ENCODE results near the gene CYBC1.

CYBC1 gene

DNA sequence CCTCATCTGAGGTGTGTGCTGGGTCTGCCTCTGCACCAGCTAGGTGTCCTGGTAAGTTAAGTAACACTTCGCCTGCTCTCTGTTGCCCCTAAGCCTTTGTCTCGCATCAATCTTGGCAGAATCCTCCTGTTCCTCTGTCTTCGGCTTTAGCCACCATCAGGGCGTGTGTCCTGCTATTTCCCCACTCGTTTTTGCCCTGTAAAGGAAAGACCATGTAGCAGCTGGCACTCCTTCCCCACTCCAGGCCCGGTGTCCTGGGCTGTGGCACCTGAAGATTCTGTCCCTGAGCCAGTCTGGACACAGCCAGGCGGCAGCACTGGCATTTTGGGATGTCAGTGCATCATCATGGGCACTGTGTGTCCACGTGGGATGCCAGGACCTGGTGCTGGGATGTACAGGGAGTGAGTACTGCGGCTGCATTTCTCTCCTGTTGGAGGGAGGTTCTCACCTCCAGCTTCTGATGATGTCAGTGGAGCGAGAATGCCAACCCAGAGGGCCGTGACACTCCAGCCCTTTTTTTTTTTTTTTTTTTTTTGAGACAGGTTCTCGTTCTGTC lies 42.8 kb upstream of the CYBC1 start:
- TF ChIP-seq FOXM1 (IDR thresholded peaks at IDR 0.05; ENCODE audit: borderline replicate concordance) (no peak), L3MBTL2 (conservative IDR thresholded peaks at IDR 0.05) (no peak), SUZ12 (IDR thresholded peaks at IDR 0.05) (no peak), HDGF (IDR thresholded peaks at IDR 0.05; ENCODE audit: borderline replicate concordance) (no peak), FOXK2 (IDR thresholded peaks at IDR 0.05) (no peak), TARDBP (IDR thresholded peaks at IDR 0.05) (no peak), NFRKB (IDR thresholded peaks at IDR 0.05) (no peak)
- ChIA-PET POLR2A (interaction anchor here (0.5 kb wide), 1 partner anchor 28 kb away, joined by 3 read pairs; no protein-coding TSS in a partner anchor), CTCF (interaction anchor here (0.9 kb wide), 1 partner anchor 50 kb away, joined by 6 read pairs; no protein-coding TSS in a partner anchor)
- no peak for DNase-seq (ENCODE audit: extremely low spot score)

- TF ChIP-seq SP1 (IDR thresholded peaks at IDR 0.05) = no peak
- no peak for TF ChIP-seq CTBP1 (IDR thresholded peaks at IDR 0.05; ENCODE audit: borderline replicate concordance)
- CTCF ChIA-PET = no interaction called here
- POLR2A ChIA-PET = interaction anchor here (0.5 to 1.6 kb wide), 2 partner anchors 27 to 29 kb away, joined by 3 to 5 read pairs; partner anchors contain the start of gene FOXK2
- DNase-seq (ENCODE audit: extremely low spot score) = no peak
Measured at GRCh38 chr17:82492643-82493225, 42.2 kb upstream of the CYBC1 start.

DNA sequence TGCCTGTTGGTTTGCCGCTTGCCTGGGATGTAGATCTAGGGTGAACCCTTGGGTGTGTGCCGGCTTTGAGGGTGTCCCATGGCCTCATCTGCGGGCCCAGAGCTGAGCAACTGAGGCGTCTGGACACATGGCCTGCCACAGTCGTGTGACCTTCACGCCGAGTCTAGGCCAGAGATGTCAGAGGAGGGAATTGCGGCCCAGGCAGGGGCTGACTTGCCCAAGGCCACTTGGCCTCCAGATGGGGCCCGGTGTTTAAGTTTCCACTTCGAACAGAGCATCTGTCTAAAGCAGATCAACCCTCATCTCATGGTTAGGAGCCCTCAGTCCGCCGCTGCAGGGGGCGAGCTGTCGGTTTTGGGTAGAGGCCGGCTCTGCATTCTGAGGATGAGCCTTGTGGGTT lies 41.0 kb upstream of the CYBC1 start:
- POLR2A ChIA-PET = interaction anchor here (1.6 kb wide), 1 partner anchor 28 kb away, joined by 5 read pairs; the partner anchor contains the start of gene FOXK2
- CTCF ChIA-PET = no interaction called here
- DNase-seq (ENCODE audit: extremely low spot score) = no peak
- TF ChIP-seq PKNOX1 (IDR thresholded peaks at IDR 0.05) (no peak), ARNT (IDR thresholded peaks at IDR 0.05) (no peak), LEF1 (IDR thresholded peaks at IDR 0.05; ENCODE audit: borderline replicate concordance) (no peak), ZNF384 (IDR thresholded peaks at IDR 0.05) (no peak), FOXM1 (IDR thresholded peaks at IDR 0.05; ENCODE audit: borderline replicate concordance) (no peak)

DNA sequence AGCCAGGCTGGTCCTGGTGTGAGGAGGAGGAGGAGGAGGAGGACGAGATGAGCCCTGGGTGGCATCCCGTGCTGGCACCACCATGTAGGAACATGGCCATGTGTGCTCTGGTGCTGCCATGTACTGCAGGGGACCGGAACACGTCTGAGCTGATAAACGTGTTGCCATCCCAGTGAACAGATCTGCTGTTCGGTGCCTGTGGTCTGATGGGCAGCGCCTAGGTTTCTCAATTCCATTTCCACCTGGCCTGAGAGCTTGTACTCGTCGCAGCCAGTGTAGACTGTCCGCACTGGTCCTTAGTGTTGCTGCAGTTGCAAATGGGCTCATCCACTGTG lies 40.6 kb upstream of the CYBC1 start:
- POLR2A ChIA-PET = interaction anchor here (1.6 kb wide), 1 partner anchor 28 kb away, joined by 5 read pairs; the partner anchor contains the start of gene FOXK2
- CTCF ChIA-PET = no interaction called here
- TF ChIP-seq LEF1 (IDR thresholded peaks at IDR 0.05; ENCODE audit: borderline replicate concordance) (no peak), L3MBTL2 (conservative IDR thresholded peaks at IDR 0.05) (no peak), TARDBP (IDR thresholded peaks at IDR 0.05) (no peak), SP1 (IDR thresholded peaks at IDR 0.05) (no peak), HDGF (IDR thresholded peaks at IDR 0.05; ENCODE audit: borderline replicate concordance) (no peak), PKNOX1 (IDR thresholded peaks at IDR 0.05) (no peak), ARNT (IDR thresholded peaks at IDR 0.05) (no peak), FOXA1 (IDR thresholded peaks at IDR 0.05) (no peak), FOXM1 (IDR thresholded peaks at IDR 0.05; ENCODE audit: borderline replicate concordance) (no peak), FOXK2 (IDR thresholded peaks at IDR 0.05) (no peak), ELF4 (IDR thresholded peaks at IDR 0.05) (no peak), ZNF384 (IDR thresholded peaks at IDR 0.05) (no peak), CTBP1 (IDR thresholded peaks at IDR 0.05; ENCODE audit: borderline replicate concordance) (no peak), BHLHE40 (IDR thresholded peaks at IDR 0.05; ENCODE audit: borderline replicate concordance) (no peak)
- DNase-seq (ENCODE audit: extremely low spot score) = no peak

- CTCF ChIA-PET = no interaction called here
- DNase-seq (ENCODE audit: extremely low spot score) = no peak
- no peak for TF ChIP-seq ARNT (IDR thresholded peaks at IDR 0.05)
- no peak for TF ChIP-seq SUZ12 (IDR thresholded peaks at IDR 0.05)
- TF ChIP-seq BHLHE40 (IDR thresholded peaks at IDR 0.05; ENCODE audit: borderline replicate concordance) = no peak
- TF ChIP-seq PKNOX1 (IDR thresholded peaks at IDR 0.05) = no peak
- no peak for TF ChIP-seq FOXK2 (IDR thresholded peaks at IDR 0.05)
- no peak for TF ChIP-seq ZNF384 (IDR thresholded peaks at IDR 0.05)
- POLR2A ChIA-PET = interaction anchor here (0.6 to 1.6 kb wide), 2 partner anchors 28 to 29 kb away, joined by 3 to 5 read pairs; partner anchors contain the start of gene FOXK2
Measured at GRCh38 chr17:82490512-82491195, 40.1 kb upstream of the CYBC1 start.

GRCh38 chr17:82489851-82490511 lies 39.4 kb upstream of the CYBC1 start:
- TF ChIP-seq L3MBTL2 (conservative IDR thresholded peaks at IDR 0.05) = no peak
- no peak for TF ChIP-seq FOXK2 (IDR thresholded peaks at IDR 0.05)
- TF ChIP-seq CTBP1 (IDR thresholded peaks at IDR 0.05; ENCODE audit: borderline replicate concordance) = no peak
- TF ChIP-seq FOXM1 (IDR thresholded peaks at IDR 0.05; ENCODE audit: borderline replicate concordance) = no peak
- no peak for TF ChIP-seq ARNT (IDR thresholded peaks at IDR 0.05)
- TF ChIP-seq HDGF (IDR thresholded peaks at IDR 0.05; ENCODE audit: borderline replicate concordance) = no peak
- TF ChIP-seq TARDBP (IDR thresholded peaks at IDR 0.05) = no peak
- no peak for TF ChIP-seq LEF1 (IDR thresholded peaks at IDR 0.05; ENCODE audit: borderline replicate concordance)
- no peak for TF ChIP-seq FOXA1 (IDR thresholded peaks at IDR 0.05)
- no peak for TF ChIP-seq ELF4 (IDR thresholded peaks at IDR 0.05)
- POLR2A ChIA-PET = interaction anchor here (0.6 kb wide), 1 partner anchor 29 kb away, joined by 3 read pairs; no protein-coding TSS in a partner anchor
- CTCF ChIA-PET = no interaction called here
- DNase-seq (ENCODE audit: extremely low spot score) = no peak

Data from HEK293T (cell line).